HepG2 (cell line): Measurements from ENCODE around the gene PRPSAP1. TPM values are rescaled to one million over a fixed set of nuclear protein-coding genes. Genes with fewer than 3 reads are reported as not detected.

ENCODE experiments used
- BHLHE40 ChIP-seq: IDR thresholded peaks from 2 replicates; pipeline ENCODE4 v1.6.1; 2011; ENCODE audit warnings: low read length, improper control_type of control experiment
- ETV5 ChIP-seq: IDR thresholded peaks from 2 replicates; pipeline ENCODE4 v1.6.1; 2018; ENCODE audit warnings: missing biosample characterization, missing genetic modification reagents, inconsistent platforms, borderline replicate concordance
- MAZ ChIP-seq, 2 experiments: sonication (generic) in 1 of 2; formaldehyde crosslinking in 1 of 2; IDR thresholded peaks; 2 replicates each; pipeline versions ENCODE4 v1.5.0 to v1.6.1; 2012 to 2020; ENCODE audit warnings: low read depth in 2 of 2, mild to moderate bottlenecking in 2 of 2, borderline replicate concordance in 1 of 2, improper control_type of control experiment in 1 of 2, low read length in 1 of 2, missing genetic modification reagents in 1 of 2, moderate library complexity in 1 of 2
- NCOA5 ChIP-seq: sonication (generic); formaldehyde crosslinking; IDR thresholded peaks from 2 replicates; pipeline ENCODE4 v1.4.0; 2020; ENCODE audit warnings: missing genetic modification reagents
- NR2F6 ChIP-seq, 2 experiments: IDR thresholded peaks; 2 replicates each; pipeline ENCODE4 v1.6.1; 2016; ENCODE audit warnings: antibody characterized with exemption in 1 of 2, mild to moderate bottlenecking in 1 of 2
- POLR2AphosphoS2 ChIP-seq: IDR thresholded peaks from 2 replicates; pipeline ENCODE4 v1.6.1; 2011; ENCODE audit warnings: low read depth, low read length, improper control_type of control experiment
- RBM22 ChIP-seq: fragments of 200-400 bp; formaldehyde crosslinking; optimal IDR thresholded peaks from 2 replicates; pipeline ENCODE3; 2017; ENCODE audit warnings: mild to moderate bottlenecking, low read length, moderate library complexity
- REL ChIP-seq: sonication (generic); formaldehyde crosslinking; conservative IDR thresholded peaks from 2 replicates; pipeline ENCODE4 v1.8.0; 2022; ENCODE audit warnings: mild to moderate bottlenecking, missing genetic modification reagents, moderate library complexity
- TARDBP ChIP-seq: sonication (generic); formaldehyde crosslinking; IDR thresholded peaks from 2 replicates; pipeline ENCODE4 v1.8.0; 2022; ENCODE audit warnings: mild to moderate bottlenecking, missing genetic modification reagents
- ZNF10 ChIP-seq: sonication (generic); formaldehyde crosslinking; IDR thresholded peaks from 2 replicates; pipeline ENCODE4 v1.4.0; 2020; ENCODE audit warnings: mild to moderate bottlenecking, low read depth, missing genetic modification reagents, borderline replicate concordance
- ZNF253 ChIP-seq: sonication (generic); formaldehyde crosslinking; IDR thresholded peaks from 2 replicates; pipeline ENCODE4 v1.8.0; 2022; ENCODE audit warnings: mild to moderate bottlenecking, missing genetic modification reagents, borderline replicate concordance
- ZNF317 ChIP-seq: sonication (generic); formaldehyde crosslinking; IDR thresholded peaks from 2 replicates; pipeline ENCODE4 v1.5.0; 2020; ENCODE audit warnings: mild to moderate bottlenecking, missing genetic modification reagents
- ZNF576 ChIP-seq: sonication (generic); formaldehyde crosslinking; IDR thresholded peaks from 2 replicates; pipeline ENCODE4 v1.4.0; 2020; ENCODE audit warnings: mild to moderate bottlenecking, missing genetic modification reagents
- ZNF737 ChIP-seq: sonication (generic); formaldehyde crosslinking; IDR thresholded peaks from 2 replicates; pipeline ENCODE4 v1.5.0; 2020; ENCODE audit warnings: missing genetic modification reagents, mild to moderate bottlenecking, borderline replicate concordance
- ZNF749 ChIP-seq: sonication (generic); formaldehyde crosslinking; IDR thresholded peaks from 2 replicates; pipeline ENCODE4 v1.8.0; 2022; ENCODE audit warnings: mild to moderate bottlenecking, missing genetic modification reagents, moderate library complexity, borderline replicate concordance
- ZNF768 ChIP-seq: sonication (generic); formaldehyde crosslinking; IDR thresholded peaks from 2 replicates; pipeline ENCODE4 v1.4.0; 2020; ENCODE audit warnings: missing genetic modification reagents
- ZNF782 ChIP-seq: sonication (generic); formaldehyde crosslinking; IDR thresholded peaks from 2 replicates; pipeline ENCODE4 v1.4.0; 2020; ENCODE audit warnings: missing genetic modification reagents, mild to moderate bottlenecking, borderline replicate concordance
- polyA plus RNA-seq, 8 experiments: library from polyadenylated mRNA; depleted of rRNA in 3 of 8; stranded (reverse) in 7 of 8; unstranded in 1 of 8; fragments of >200 nt; fragmentation: Illumina TruSeq in 4 of 8; extraction: Trizol in 4 of 8; gene quantifications; 2 replicates each; pipeline versions ENCODE4 v1.2.1 to v1.2.3, GENCODE V29; 2011 to 2016; ENCODE audit warnings: low read depth in 4 of 8, missing spikeins in 1 of 8, mixed read lengths in 1 of 8; ENCODE audit not compliant: insufficient read depth in 1 of 8
- total RNA-seq, 5 experiments: library from RNA; depleted of rRNA; stranded (reverse); fragments of >200 nt; fragmentation: Illumina TruSeq; extraction: Trizol; gene quantifications; 2 replicates each; pipeline ENCODE4 v1.2.3, GENCODE V29; 2016; ENCODE audit warnings: low read depth in 1 of 5
- TF ChIP-seq, protein P1 (sequence below): sonication (generic); formaldehyde crosslinking; IDR thresholded peaks from 2 replicates; pipeline ENCODE4 v1.4.0; 2020; ENCODE audit warnings: missing genetic modification reagents, low read depth, mild to moderate bottlenecking, borderline replicate concordance
- TF ChIP-seq, protein P2 (sequence below): sonication (generic); formaldehyde crosslinking; IDR thresholded peaks from 2 replicates; pipeline ENCODE4 v1.5.0; 2020; ENCODE audit warnings: mild to moderate bottlenecking, missing genetic modification reagents, moderate library complexity
- TF ChIP-seq, protein P3 (sequence below): IDR thresholded peaks from 2 replicates; pipeline ENCODE4 v1.6.1; 2016; ENCODE audit warnings: missing genetic modification reagents, missing compliant biosample characterization
- TF ChIP-seq, protein P4 (sequence below): IDR thresholded peaks from 2 replicates; pipeline ENCODE4 v1.6.1; 2016; ENCODE audit warnings: low read depth, missing genetic modification reagents, missing compliant biosample characterization

The PRPSAP1 gene
- total and polyA plus RNA-seq, 2 of the 13 experiments (the other 11 are each of a cell fraction or from before 2014, with no cell fraction given) = 91.1 to 314 TPM

DNA sequence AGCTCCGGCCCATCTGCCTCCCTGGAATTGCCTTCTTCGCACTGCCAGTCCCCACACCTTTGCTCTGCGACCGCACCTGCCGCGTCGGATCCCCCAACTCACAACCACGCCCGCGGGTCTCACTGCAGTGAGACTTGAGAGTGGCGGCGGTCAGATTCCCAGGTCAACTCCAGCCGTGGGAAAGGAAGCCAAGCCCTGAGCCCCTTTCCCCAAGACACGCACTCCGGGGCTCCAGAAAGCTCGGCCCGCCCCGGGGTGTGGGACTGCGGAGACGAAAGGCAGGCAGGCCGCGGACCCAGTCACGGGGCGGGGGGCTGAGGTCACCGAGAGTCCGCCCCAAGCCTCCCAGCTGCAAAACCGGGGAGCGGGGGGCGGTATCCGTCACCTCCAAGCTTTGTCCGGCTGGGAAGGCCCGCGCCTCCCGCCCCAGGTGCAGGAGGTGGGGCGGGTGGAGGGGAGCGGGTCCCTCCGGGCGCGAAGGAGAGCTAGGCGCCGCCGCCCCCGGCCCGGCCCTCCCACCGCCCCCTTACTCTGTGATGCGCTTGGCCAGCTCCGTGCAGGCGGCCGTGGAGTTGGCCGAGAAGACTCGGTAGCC is 615 bp downstream of the PRPSAP1 start (continued):
- TF ChIP-seq ZNF782 (CRISPR knock-in tag) (peak; percentile 41; the same call in 1 of the 2 replicates), NCOA5 (CRISPR knock-in tag) (no peak), RBM22 (no peak), REL (CRISPR knock-in tag) (no peak), ZNF317 (CRISPR knock-in tag) (no peak), ZNF576 (CRISPR knock-in tag) (no peak), MAZ (IDR thresholded peaks at IDR 0.05; ENCODE audit: borderline replicate concordance, low read depth, low read length) (no peak), MAZ (CRISPR knock-in tag; IDR thresholded peaks at IDR 0.05; ENCODE audit: low read depth) (no peak), ZNF10 (no peak), POLR2AphosphoS2 (no peak), ZNF749 (no peak), ZNF737 (CRISPR knock-in tag) (no peak), ZNF768 (CRISPR knock-in tag) (peak; percentile 23; the same call in 1 of the 2 replicates), TARDBP (no peak), ETV5 (CRISPR knock-in tag) (0 out of 2 replicates have a peak, but pooled peaks have one; percentile 9), ZNF253 (CRISPR knock-in tag) (0 out of 2 replicates have a peak, but pooled peaks have one; percentile 26), BHLHE40 (no peak), NR2F6 (IDR thresholded peaks at IDR 0.05) (no peak), NR2F6 (CRISPR knock-in tag; IDR thresholded peaks at IDR 0.05) (no peak)
- TF ChIP-seq, protein P1, sequence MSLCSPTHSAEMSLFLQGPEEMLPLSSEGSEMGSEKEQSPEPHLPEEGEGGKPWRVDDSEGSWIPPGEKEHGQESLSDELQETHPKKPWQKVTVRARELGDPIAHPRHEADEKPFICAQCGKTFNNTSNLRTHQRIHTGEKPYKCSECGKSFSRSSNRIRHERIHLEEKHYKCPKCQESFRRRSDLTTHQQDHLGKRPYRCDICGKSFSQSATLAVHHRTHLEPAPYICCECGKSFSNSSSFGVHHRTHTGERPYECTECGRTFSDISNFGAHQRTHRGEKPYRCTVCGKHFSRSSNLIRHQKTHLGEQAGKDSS = 0 out of 2 replicates have a peak, but pooled peaks have one; percentile 15
- TF ChIP-seq, protein P2, sequence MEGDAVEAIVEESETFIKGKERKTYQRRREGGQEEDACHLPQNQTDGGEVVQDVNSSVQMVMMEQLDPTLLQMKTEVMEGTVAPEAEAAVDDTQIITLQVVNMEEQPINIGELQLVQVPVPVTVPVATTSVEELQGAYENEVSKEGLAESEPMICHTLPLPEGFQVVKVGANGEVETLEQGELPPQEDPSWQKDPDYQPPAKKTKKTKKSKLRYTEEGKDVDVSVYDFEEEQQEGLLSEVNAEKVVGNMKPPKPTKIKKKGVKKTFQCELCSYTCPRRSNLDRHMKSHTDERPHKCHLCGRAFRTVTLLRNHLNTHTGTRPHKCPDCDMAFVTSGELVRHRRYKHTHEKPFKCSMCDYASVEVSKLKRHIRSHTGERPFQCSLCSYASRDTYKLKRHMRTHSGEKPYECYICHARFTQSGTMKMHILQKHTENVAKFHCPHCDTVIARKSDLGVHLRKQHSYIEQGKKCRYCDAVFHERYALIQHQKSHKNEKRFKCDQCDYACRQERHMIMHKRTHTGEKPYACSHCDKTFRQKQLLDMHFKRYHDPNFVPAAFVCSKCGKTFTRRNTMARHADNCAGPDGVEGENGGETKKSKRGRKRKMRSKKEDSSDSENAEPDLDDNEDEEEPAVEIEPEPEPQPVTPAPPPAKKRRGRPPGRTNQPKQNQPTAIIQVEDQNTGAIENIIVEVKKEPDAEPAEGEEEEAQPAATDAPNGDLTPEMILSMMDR (CRISPR knock-in tag) = no peak
- TF ChIP-seq, protein P3, sequence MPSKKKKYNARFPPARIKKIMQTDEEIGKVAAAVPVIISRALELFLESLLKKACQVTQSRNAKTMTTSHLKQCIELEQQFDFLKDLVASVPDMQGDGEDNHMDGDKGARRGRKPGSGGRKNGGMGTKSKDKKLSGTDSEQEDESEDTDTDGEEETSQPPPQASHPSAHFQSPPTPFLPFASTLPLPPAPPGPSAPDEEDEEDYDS = no peak
- TF ChIP-seq, protein P4, sequence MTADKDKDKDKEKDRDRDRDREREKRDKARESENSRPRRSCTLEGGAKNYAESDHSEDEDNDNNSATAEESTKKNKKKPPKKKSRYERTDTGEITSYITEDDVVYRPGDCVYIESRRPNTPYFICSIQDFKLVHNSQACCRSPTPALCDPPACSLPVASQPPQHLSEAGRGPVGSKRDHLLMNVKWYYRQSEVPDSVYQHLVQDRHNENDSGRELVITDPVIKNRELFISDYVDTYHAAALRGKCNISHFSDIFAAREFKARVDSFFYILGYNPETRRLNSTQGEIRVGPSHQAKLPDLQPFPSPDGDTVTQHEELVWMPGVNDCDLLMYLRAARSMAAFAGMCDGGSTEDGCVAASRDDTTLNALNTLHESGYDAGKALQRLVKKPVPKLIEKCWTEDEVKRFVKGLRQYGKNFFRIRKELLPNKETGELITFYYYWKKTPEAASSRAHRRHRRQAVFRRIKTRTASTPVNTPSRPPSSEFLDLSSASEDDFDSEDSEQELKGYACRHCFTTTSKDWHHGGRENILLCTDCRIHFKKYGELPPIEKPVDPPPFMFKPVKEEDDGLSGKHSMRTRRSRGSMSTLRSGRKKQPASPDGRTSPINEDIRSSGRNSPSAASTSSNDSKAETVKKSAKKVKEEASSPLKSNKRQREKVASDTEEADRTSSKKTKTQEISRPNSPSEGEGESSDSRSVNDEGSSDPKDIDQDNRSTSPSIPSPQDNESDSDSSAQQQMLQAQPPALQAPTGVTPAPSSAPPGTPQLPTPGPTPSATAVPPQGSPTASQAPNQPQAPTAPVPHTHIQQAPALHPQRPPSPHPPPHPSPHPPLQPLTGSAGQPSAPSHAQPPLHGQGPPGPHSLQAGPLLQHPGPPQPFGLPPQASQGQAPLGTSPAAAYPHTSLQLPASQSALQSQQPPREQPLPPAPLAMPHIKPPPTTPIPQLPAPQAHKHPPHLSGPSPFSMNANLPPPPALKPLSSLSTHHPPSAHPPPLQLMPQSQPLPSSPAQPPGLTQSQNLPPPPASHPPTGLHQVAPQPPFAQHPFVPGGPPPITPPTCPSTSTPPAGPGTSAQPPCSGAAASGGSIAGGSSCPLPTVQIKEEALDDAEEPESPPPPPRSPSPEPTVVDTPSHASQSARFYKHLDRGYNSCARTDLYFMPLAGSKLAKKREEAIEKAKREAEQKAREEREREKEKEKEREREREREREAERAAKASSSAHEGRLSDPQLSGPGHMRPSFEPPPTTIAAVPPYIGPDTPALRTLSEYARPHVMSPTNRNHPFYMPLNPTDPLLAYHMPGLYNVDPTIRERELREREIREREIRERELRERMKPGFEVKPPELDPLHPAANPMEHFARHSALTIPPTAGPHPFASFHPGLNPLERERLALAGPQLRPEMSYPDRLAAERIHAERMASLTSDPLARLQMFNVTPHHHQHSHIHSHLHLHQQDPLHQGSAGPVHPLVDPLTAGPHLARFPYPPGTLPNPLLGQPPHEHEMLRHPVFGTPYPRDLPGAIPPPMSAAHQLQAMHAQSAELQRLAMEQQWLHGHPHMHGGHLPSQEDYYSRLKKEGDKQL (CRISPR knock-in tag) = no peak
